Islet of Langerhans (tissue), 1 donor: Measurements from ENCODE around the gene CCDC86.
A peak's percentile ranks its signal among the peaks of the same experiment; 100 is the strongest.
"Not testable (repeated sequence)": the region's sequence is repeated elsewhere in the genome, so short reads cannot be mapped to it uniquely, and the experiment has no call there.

Experiments used
- FAIRE-seq: peaks from one replicate; lab custom pipeline; 2011; peaks lifted over from hg19 to GRCh38; lab: Jason Lieb, UNC

CCDC86 gene

GRCh38 chr11:60841797-60842667 lies at the start of gene CCDC86:
Gene CCDC86 (plus strand): TSS chr11:60842113. CDS start chr11:60842125, 12 bp downstream.
- peak; percentile 49 for FAIRE-seq

- FAIRE-seq = no peak
Measured at GRCh38 chr11:60792521-60792920, 49.4 kb upstream of the CCDC86 start.

- FAIRE-seq = no peak
Measured at GRCh38 chr11:60795291-60795690, 46.6 kb upstream of the CCDC86 start.

GRCh38 chr11:60797846-60798630 lies 43.9 kb upstream of the CCDC86 start:
- no peak for FAIRE-seq

- FAIRE-seq = no peak
Measured at GRCh38 chr11:60798631-60799030, 43.3 kb upstream of the CCDC86 start.

GRCh38 chr11:60801194-60801593 lies 40.7 kb upstream of the CCDC86 start:
- FAIRE-seq = no peak

GRCh38 chr11:60803273-60803936 lies 38.5 kb upstream of the CCDC86 start:
- FAIRE-seq = no peak

GRCh38 chr11:60809249-60809648 lies 32.7 kb upstream of the CCDC86 start:
- no peak for FAIRE-seq

GRCh38 chr11:60809691-60810090 lies 32.2 kb upstream of the CCDC86 start:
- FAIRE-seq = no peak

- no peak for FAIRE-seq
Measured at GRCh38 chr11:60810151-60810550, 31.8 kb upstream of the CCDC86 start.

GRCh38 chr11:60810569-60810968 lies 31.3 kb upstream of the CCDC86 start:
- FAIRE-seq = no peak

GRCh38 chr11:60813324-60813723 lies 28.6 kb upstream of the CCDC86 start:
- no peak for FAIRE-seq

GRCh38 chr11:60814112-60814511 lies 27.8 kb upstream of the CCDC86 start:
- FAIRE-seq = no peak

GRCh38 chr11:60816590-60817157 lies 25.2 kb upstream of the CCDC86 start:
- FAIRE-seq = no peak

GRCh38 chr11:60818057-60818456 lies 23.9 kb upstream of the CCDC86 start:
- no peak for FAIRE-seq

- no peak for FAIRE-seq
Measured at GRCh38 chr11:60821827-60822599, 19.9 kb upstream of the CCDC86 start.

GRCh38 chr11:60823745-60824306 lies 18.1 kb upstream of the CCDC86 start:
- not testable (repeated sequence) for FAIRE-seq

- no peak for FAIRE-seq
Measured at GRCh38 chr11:60825118-60825517, 16.8 kb upstream of the CCDC86 start.

- FAIRE-seq = no peak
Measured at GRCh38 chr11:60825790-60826189, 16.1 kb upstream of the CCDC86 start.

GRCh38 chr11:60830478-60831142 lies 11.3 kb upstream of the CCDC86 start:
- FAIRE-seq = no peak

- FAIRE-seq = no peak
Measured at GRCh38 chr11:60831143-60831500, 10.8 kb upstream of the CCDC86 start.
